GM13976 (cell line): ENCODE measurements around the gene ANGPT4.

ENCODE experiments used
- DNase-seq: peaks from one replicate; pipeline ENCODE4 v3.0.0; 2012; ENCODE audit warnings: low spot score
- in situ Hi-C: fragments of 300-500 bp; cut with MboI; formaldehyde crosslinking; loops from one replicate; pipeline ENCODE4 v1.12.0; 2022; ENCODE audit warnings: low sequenced_read_pairs, mixed read lengths, inconsistent platforms; ENCODE audit not compliant: unreplicated experiment
- TF ChIP-seq, protein P1 (sequence below): IDR thresholded peaks from 2 replicates; pipeline ENCODE4 v1.5.1; 2012; ENCODE audit warnings: borderline replicate concordance, mild to moderate bottlenecking; ENCODE audit not compliant: insufficient read depth; ENCODE audit errors: extremely low read depth, missing control alignments, control extremely low read depth

ANGPT4 gene, protein sequence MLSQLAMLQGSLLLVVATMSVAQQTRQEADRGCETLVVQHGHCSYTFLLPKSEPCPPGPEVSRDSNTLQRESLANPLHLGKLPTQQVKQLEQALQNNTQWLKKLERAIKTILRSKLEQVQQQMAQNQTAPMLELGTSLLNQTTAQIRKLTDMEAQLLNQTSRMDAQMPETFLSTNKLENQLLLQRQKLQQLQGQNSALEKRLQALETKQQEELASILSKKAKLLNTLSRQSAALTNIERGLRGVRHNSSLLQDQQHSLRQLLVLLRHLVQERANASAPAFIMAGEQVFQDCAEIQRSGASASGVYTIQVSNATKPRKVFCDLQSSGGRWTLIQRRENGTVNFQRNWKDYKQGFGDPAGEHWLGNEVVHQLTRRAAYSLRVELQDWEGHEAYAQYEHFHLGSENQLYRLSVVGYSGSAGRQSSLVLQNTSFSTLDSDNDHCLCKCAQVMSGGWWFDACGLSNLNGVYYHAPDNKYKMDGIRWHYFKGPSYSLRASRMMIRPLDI

GRCh38 chr20:916125-916799 is at the start of gene ANGPT4:
Gene ANGPT4, minus strand, starts transcription at chr20:916334. Its CDS starts 120 bp downstream, at chr20:916214.
- in situ Hi-C loops: no loop called here
- DNase-seq: no peak
- TF ChIP-seq, protein P1, sequence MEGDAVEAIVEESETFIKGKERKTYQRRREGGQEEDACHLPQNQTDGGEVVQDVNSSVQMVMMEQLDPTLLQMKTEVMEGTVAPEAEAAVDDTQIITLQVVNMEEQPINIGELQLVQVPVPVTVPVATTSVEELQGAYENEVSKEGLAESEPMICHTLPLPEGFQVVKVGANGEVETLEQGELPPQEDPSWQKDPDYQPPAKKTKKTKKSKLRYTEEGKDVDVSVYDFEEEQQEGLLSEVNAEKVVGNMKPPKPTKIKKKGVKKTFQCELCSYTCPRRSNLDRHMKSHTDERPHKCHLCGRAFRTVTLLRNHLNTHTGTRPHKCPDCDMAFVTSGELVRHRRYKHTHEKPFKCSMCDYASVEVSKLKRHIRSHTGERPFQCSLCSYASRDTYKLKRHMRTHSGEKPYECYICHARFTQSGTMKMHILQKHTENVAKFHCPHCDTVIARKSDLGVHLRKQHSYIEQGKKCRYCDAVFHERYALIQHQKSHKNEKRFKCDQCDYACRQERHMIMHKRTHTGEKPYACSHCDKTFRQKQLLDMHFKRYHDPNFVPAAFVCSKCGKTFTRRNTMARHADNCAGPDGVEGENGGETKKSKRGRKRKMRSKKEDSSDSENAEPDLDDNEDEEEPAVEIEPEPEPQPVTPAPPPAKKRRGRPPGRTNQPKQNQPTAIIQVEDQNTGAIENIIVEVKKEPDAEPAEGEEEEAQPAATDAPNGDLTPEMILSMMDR: no peak

- TF ChIP-seq, protein P1: no peak
- DNase-seq: no peak
- in situ Hi-C loops: no loop called here
Measured at GRCh38 chr20:963795-964194, 47.7 kb upstream of the ANGPT4 start.

DNA sequence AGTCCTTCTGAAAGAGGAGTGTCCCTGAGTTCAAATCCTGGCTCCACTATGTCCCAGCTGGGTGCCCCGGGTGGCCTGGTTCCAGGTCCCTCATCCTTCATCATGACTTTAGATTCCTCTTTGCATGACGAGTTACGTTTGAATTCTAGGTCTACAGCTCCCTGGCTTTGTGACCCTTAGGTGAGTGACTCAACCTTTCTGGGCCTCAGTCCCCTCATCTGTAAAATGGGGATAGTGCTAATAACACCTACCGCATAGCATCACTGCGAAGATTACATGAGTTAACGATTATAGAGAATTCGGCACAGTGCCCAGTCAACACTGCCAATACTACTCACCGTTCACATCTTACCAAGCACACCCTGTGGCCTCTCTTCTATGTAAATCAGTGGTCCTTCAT is 46.5 kb upstream of the ANGPT4 start:
- in situ Hi-C loops: no loop called here
- TF ChIP-seq, protein P1: no peak

DNA sequence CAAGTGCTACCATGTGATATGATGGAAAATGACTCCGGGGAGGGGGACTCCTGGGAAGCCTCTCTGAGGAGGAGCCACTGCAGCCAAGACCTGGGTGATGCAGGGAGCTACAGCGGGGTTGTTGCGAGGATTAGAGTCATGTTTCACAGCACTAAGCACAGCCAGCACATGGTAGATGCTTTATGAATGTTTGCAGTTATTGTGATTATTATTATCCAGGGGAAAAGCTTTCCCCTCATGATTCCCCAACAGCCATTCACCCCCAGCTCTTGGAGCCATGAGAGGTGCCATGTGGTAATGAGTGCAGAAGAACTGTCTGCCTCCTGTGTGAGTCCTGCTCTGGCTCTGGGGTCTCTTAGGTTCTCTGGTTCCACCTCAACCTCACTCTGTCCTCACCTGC is 46.1 kb upstream of the ANGPT4 start:
- in situ Hi-C loops: no loop called here
- DNase-seq: no peak
- TF ChIP-seq, protein P1: no peak

More for the DNA sequence above, 46.5 kb upstream of the ANGPT4 start:
- no peak for DNase-seq

DNA sequence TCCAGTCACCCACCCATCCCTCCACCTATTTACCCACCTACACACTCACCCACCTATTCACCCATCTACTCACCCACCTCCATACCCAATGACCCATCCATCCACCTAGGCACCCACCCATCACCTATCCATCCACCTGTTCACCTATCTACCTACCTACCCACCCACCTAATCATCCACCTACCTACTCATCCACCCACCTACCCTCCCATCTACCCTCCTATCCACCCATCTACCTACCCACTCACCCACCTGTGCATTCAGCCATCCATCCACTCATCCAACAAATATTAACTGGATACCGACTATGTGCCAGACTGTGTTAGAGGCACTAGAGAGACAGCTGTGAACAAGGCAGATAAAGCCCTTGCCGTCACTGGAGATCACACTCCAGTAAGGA is 45.6 kb upstream of the ANGPT4 start:
- TF ChIP-seq, protein P1: no peak
- in situ Hi-C loops: no loop called here
- no peak for DNase-seq

- TF ChIP-seq, protein P1: no peak
- no peak for DNase-seq
- in situ Hi-C loops: loop anchor here (5.0 kb wide), 1 partner anchor 143 kb away; no protein-coding TSS in a partner anchor
Measured at GRCh38 chr20:959996-960615, 44.0 kb upstream of the ANGPT4 start.
